ENCODE data around the gene PLB1. TPM values are rescaled to one million over a fixed set of nuclear protein-coding genes. Genes with fewer than 3 reads are reported as not detected.

PLB1 gene
- total RNA-seq, 1 experiment from 2014 or later: 0.44 TPM

GRCh38 chr2:28558158-28558820 is 62.4 kb downstream of the PLB1 start:
- CTCF ChIA-PET: interaction anchor here (0.6 to 2.5 kb wide), 2 partner anchors 8 to 269 kb away, joined by 6 to 8 read pairs; no protein-coding TSS in a partner anchor
- no peak for TF ChIP-seq PRDM15 (CRISPR knock-in tag; IDR thresholded peaks at IDR 0.05)
- TF ChIP-seq, protein P1, sequence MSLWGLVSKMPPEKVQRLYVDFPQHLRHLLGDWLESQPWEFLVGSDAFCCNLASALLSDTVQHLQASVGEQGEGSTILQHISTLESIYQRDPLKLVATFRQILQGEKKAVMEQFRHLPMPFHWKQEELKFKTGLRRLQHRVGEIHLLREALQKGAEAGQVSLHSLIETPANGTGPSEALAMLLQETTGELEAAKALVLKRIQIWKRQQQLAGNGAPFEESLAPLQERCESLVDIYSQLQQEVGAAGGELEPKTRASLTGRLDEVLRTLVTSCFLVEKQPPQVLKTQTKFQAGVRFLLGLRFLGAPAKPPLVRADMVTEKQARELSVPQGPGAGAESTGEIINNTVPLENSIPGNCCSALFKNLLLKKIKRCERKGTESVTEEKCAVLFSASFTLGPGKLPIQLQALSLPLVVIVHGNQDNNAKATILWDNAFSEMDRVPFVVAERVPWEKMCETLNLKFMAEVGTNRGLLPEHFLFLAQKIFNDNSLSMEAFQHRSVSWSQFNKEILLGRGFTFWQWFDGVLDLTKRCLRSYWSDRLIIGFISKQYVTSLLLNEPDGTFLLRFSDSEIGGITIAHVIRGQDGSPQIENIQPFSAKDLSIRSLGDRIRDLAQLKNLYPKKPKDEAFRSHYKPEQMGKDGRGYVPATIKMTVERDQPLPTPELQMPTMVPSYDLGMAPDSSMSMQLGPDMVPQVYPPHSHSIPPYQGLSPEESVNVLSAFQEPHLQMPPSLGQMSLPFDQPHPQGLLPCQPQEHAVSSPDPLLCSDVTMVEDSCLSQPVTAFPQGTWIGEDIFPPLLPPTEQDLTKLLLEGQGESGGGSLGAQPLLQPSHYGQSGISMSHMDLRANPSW (CRISPR knock-in tag; conservative IDR thresholded peaks at IDR 0.05; ENCODE audit: low read depth): no peak
- TF ChIP-seq, protein P2, sequence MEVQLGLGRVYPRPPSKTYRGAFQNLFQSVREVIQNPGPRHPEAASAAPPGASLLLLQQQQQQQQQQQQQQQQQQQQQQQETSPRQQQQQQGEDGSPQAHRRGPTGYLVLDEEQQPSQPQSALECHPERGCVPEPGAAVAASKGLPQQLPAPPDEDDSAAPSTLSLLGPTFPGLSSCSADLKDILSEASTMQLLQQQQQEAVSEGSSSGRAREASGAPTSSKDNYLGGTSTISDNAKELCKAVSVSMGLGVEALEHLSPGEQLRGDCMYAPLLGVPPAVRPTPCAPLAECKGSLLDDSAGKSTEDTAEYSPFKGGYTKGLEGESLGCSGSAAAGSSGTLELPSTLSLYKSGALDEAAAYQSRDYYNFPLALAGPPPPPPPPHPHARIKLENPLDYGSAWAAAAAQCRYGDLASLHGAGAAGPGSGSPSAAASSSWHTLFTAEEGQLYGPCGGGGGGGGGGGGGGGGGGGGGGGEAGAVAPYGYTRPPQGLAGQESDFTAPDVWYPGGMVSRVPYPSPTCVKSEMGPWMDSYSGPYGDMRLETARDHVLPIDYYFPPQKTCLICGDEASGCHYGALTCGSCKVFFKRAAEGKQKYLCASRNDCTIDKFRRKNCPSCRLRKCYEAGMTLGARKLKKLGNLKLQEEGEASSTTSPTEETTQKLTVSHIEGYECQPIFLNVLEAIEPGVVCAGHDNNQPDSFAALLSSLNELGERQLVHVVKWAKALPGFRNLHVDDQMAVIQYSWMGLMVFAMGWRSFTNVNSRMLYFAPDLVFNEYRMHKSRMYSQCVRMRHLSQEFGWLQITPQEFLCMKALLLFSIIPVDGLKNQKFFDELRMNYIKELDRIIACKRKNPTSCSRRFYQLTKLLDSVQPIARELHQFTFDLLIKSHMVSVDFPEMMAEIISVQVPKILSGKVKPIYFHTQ (CRISPR knock-in tag; IDR thresholded peaks at IDR 0.05): no peak
- no peak for TF ChIP-seq SMAD3 (CRISPR knock-in tag; IDR thresholded peaks at IDR 0.05; ENCODE audit: borderline replicate concordance)
- no peak for TF ChIP-seq RELA (CRISPR knock-in tag; IDR thresholded peaks at IDR 0.05; ENCODE audit: borderline replicate concordance)
- no peak for TF ChIP-seq NFATC4 (CRISPR knock-in tag; IDR thresholded peaks at IDR 0.05)
- TF ChIP-seq GRHL2 (CRISPR knock-in tag; IDR thresholded peaks at IDR 0.05; ENCODE audit: insufficient replicate concordance, severe bottlenecking): no peak
- no peak for TF ChIP-seq ZNF121 (CRISPR knock-in tag; IDR thresholded peaks at IDR 0.05)
- TF ChIP-seq FOXK1 (CRISPR knock-in tag; IDR thresholded peaks at IDR 0.05): no peak
- no peak for TF ChIP-seq ATF1 (CRISPR knock-in tag; IDR thresholded peaks at IDR 0.05)
- no peak for TF ChIP-seq ZBTB21 (CRISPR knock-in tag; IDR thresholded peaks at IDR 0.05; ENCODE audit: borderline replicate concordance)
- no peak for TF ChIP-seq JUN (CRISPR knock-in tag; IDR thresholded peaks at IDR 0.05)
- no peak for TF ChIP-seq ESRRA (CRISPR knock-in tag; IDR thresholded peaks at IDR 0.05; ENCODE audit: borderline replicate concordance)
- TF ChIP-seq, protein P3, sequence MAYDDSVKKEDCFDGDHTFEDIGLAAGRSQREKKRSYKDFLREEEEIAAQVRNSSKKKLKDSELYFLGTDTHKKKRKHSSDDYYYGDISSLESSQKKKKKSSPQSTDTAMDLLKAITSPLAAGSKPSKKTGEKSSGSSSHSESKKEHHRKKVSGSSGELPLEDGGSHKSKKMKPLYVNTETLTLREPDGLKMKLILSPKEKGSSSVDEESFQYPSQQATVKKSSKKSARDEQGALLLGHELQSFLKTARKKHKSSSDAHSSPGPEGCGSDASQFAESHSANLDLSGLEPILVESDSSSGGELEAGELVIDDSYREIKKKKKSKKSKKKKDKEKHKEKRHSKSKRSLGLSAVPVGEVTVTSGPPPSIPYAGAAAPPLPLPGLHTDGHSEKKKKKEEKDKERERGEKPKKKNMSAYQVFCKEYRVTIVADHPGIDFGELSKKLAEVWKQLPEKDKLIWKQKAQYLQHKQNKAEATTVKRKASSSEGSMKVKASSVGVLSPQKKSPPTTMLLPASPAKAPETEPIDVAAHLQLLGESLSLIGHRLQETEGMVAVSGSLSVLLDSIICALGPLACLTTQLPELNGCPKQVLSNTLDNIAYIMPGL (CRISPR knock-in tag; IDR thresholded peaks at IDR 0.05): no peak
- TF ChIP-seq NFYB (CRISPR knock-in tag; conservative IDR thresholded peaks at IDR 0.05; ENCODE audit: low read depth): no peak
- TF ChIP-seq MAX (CRISPR knock-in tag; IDR thresholded peaks at IDR 0.05): no peak
- no peak for TF ChIP-seq EMX1 (CRISPR knock-in tag; IDR thresholded peaks at IDR 0.05)
- no peak for TF ChIP-seq FOXP4 (CRISPR knock-in tag; IDR thresholded peaks at IDR 0.05)
- TF ChIP-seq NFE2L1 (CRISPR knock-in tag; IDR thresholded peaks at IDR 0.05): no peak
- TF ChIP-seq ZNF396 (CRISPR knock-in tag; IDR thresholded peaks at IDR 0.05; ENCODE audit: borderline replicate concordance): no peak
- DNase-seq (ENCODE audit: low spot score) (no peak), ATAC-seq (no peak)
- POLR2A ChIA-PET: no interaction called here
- peaks cover 7% of the 10 kb centered on the region; the same call in 1 of the 2 replicates for H3K4me1 Mint-ChIP-seq
- H3K4me3 Mint-ChIP-seq: no peak overlapping the region
- no peaks in the 10 kb centered on the region for H3K9me3 Mint-ChIP-seq
- H3K27ac Mint-ChIP-seq: no peak overlapping the region
- H3K27me3 Mint-ChIP-seq (ENCODE audit: low read depth): peaks cover 3% of the 10 kb centered on the region; the same call in 1 of the 2 replicates
- no peaks in the 10 kb centered on the region for H3K36me3 Mint-ChIP-seq
